NCI-H128 (cell line): ENCODE results near the gene FKBP5.

ENCODE experiments used
- DNase-seq: peaks from one replicate; lab custom pipeline; 2025; ENCODE audit not compliant: unreplicated experiment; lab: John Stamatoyannopoulos, UW

The FKBP5 gene

DNA sequence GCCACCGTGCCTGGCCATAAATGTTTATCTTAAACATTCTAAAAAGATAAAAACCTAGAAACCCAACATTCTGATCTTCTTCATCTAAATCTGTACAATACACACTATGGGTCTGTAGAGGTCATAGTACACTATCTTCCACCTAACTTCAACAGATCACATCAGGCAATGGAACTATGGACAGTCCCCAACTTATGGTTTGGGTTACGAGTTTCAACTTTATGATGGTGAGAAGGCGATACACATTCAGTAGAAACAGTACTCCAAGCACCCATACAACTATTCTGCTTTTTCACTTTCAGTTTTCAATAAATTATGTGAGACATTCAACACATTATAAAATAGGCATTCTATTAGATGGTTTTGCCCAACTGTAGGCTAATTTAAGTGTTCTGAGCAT lies 23.1 kb downstream of the FKBP5 start:
- no peak for DNase-seq

DNA sequence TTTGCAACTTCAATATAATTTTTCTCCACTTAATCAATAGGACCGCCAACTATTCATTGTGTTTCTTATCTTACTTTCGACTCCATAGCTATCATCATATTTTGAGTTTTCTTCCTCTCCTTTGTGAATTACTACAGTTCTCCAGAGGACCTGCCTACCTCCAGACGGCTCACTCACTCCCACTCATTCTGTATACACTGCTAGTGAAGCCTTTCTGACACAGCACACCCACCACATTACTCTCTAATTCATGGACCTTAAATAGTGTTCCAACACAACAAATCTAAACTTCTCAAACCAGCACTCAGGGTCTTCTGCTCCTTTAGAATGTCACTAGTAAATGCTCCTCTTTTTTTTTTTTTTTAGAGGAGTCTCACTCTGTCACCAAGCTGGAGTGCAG lies 23.8 kb downstream of the FKBP5 start:
- DNase-seq: no peak

DNA sequence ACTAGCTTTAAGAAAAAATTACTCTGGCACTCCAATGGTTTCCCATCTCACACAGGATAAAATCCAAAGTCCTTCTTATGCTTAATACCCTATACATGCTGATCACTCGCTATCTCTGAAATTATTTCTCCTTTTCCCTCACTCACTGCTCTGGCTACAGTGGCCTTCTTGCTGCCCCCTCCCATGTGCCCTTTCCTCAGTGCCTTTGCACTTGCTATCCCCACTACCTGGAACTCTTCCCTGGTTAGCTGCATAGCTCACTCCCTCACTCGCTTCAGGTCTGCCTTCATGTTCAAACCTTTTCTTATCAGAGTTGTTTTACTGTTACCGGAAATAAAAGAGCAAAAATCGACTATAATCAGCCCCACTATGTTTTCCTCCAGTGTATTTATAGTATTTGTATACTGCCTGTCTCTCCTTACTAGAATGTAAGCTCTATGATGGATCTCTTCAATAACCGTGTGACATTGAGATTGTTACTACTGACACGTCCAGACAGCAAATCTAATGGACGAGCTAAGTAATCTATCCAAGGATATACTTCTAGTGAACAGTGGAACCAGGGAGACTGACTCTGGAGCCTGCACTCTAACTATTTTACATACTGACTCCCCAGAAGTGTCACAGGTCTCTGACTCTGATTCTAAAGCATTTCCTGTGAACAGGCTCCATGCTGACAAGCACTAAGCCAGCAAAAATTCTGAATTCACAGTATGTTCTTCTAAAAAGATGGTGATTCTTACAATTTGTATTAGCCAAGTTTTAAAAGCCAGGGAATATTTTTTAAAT lies 25.1 kb downstream of the FKBP5 start:
- DNase-seq: no peak

DNA sequence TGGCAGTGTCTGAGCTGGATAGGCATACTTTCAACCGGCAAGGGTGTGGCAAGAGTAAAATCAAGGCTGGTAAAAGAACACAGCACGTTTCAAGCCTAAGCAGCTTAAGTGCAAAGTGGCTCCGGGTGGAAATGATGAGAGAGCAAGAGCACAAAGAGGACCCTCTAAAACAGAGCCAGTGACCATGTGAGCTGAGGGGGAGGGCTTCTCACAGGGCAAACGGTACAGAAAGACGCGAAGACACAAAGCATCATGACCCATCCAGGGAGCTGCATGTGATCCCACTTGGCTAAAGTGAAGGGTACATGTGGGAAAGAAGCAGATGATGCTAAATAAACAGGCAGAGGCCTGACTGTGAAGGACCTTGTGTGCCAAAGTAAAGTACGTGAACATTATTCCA lies 25.7 kb downstream of the FKBP5 start:
- DNase-seq: no peak

DNA sequence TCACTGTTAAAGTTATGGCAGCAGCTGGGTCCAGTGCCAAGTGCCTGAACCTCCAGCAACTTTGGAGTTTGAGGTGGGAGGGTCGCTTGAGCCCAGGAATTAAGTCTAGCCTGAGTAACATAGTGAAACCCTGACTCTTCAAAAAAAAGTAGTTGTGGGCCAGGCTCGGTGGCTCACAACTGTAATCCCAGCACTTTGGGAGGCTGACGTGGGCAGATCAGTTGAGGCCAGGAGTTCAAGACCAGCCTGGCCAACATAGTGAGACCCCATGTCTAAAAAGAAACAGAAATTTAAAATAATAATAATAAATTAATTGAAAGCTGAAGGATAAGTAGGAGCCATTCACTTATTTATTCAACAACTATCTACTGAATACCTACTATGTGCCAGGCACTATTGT lies 33.8 kb downstream of the FKBP5 start:
- no peak for DNase-seq

DNA sequence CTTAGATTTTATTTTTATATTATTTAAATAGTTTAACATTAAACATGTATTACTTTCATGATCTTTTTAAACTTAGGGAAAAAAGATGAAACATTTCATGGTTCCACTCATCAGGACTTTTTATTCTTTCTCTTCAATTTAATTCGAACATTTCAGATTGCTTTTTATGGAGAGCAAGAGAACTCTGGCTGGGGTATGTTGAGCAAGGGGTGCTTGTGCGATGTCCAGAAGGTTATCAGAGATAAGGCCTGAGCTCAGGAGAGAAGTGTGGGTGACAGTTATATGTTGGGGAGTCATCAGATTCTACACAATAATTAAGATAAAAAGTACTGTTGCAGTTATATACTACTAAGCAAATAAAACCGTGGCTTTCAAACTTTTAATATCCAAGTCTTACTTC lies 37.5 kb downstream of the FKBP5 start:
- no peak for DNase-seq

DNA sequence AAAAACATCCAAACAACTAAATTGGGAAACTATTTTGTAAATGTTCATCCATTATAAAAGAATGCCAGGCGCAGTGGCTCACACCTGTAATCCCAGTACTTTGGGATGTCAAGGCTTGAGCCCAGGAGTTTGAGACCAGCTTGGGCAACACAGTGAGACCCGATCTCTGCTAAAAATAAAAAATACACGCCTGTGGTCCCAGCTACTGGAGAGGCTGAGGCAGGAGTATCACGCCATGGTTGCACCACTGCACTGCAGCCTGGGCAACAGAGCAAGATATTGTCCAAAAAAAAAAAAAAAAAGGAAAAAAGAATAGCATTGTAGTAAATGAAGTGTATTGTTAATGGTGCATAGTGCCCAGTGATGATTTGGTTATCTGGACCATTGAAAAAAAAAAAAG lies 38.7 kb downstream of the FKBP5 start:
- no peak for DNase-seq

DNA sequence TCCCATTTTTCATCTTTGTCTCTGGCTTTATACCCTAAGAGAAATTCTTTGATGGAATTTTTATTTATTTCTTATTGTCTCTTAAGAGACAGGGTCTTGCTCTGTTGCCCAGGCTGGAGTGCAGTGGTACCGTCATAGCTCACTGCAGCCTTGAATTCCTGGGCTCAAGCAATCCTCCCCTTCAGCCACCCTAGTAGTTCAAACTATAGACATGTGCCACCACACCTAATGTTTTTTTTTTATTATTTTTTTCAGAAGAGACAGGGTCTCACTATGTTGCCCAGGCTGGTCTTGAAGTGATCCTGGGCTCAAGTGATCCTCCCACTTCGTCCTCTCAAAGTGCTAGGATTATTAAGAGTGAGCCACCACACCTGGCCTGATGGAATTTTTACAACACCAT lies 40.5 kb downstream of the FKBP5 start:
- DNase-seq: no peak

DNA sequence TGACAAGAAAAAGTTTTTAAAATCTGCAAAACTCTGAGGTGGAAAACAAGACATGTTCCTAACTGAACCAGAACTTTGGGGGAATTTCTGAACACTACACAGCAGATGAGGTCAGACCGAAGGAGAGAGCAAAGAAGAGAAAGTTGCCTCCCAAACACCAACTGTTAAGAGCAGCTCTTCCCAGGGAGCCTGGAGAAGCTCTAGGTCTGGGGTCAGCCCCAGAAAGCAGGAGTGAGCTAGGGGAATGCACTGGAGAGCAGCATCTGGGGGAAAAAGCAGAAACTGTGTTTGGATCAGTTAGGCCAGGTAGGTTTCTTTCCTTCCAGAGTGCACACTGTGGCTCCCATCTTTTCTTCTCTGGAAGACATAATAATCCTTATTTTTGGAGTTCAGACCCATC lies 41.3 kb downstream of the FKBP5 start:
- no peak for DNase-seq

DNA sequence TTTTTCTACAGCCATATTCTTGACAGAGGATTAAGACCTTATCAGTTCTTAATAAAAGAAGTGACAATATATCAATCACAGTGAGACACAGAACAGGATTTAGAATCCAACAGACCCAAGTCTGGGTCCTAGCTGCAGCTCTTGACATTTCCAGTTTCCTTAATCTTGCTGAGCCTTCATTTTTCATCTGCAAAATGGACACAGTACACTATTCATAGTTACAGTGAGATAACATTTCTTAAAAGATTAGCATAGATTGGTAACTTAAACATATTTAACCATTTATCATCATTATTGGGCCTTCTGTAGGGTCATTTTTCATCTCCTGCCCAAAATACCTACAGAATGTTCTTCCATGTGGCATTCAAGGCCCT lies 45.6 kb downstream of the FKBP5 start:
- DNase-seq: no peak

DNA sequence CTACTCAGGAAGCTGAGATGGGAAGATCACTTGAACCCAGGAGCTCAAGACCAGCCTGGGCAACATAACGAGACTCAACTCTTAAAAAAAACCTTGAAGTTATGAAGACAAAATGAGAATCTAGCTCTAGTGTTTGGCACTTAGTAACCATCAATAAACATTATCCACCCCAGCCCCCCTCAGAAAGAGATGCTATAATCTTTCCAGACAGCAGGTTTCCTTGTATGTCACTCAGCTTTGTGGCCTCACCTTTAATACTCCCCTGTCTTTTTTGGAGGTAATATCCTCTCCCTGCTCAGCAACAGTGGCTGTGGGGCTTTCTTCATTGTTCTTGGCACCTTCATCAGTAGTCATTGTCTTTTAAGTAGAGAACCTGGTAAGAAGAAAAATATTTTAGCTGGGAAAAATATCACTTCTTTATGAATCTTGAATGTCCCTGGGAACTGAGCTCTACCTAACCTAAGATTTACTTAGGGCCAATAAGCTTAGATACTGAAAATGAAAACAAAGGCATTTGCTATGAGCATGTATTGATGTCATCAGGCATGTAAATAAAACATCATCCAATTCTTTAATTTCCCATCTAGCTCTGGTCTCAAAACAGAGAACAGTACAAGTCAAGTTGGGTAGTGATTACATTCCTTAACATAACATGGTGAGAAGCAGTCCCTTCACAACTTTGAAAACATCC lies 46.1 kb downstream of the FKBP5 start:
- DNase-seq: no peak

DNA sequence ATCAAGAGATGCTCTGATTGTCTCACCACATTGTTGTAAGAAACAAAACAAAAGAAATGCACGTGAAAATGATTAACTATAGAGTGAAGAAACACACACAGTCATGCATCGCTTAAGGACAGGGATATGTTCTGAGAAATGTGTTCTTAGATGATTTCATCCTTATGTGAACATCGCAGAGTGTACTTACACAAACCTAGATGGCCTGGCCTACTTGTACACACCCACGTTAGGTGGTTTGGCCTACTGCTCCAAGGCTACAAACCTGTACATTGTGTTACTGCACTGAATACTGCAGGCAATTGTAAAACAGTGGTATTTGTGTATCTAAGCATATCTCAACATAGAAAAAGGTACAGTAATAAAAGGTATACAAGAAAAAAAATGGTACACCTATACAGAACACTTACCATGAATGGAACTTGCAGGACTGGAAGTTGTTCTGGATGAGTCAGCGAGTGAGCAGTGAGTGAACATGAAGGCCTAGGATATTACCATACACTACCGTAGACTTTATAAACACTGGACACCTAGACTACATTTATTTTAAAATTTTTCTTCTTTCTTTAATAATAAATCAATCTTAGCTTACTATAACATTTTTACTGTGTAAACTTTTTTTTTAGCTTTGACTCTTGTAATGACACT lies 48.6 kb downstream of the FKBP5 start:
- no peak for DNase-seq

DNA sequence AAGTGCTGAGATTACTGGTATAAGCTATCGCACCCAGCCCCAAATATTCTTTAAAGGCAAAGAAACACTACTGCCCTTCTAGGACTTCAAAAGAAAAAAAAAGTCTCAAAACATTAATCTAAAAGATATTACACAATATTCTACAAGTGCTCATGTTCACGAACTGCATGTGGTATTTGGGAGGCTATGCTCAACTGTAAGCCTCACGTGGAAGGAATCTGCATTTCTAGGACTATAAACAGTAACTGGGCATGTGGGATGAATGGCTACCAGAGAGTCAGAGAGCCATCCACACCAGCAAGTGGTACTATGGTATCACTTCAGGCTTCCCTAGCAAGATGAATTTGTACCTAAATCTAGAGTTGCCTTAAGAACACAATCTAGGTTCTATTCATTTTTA lies 50.0 kb downstream of the FKBP5 start:
- no peak for DNase-seq

DNA sequence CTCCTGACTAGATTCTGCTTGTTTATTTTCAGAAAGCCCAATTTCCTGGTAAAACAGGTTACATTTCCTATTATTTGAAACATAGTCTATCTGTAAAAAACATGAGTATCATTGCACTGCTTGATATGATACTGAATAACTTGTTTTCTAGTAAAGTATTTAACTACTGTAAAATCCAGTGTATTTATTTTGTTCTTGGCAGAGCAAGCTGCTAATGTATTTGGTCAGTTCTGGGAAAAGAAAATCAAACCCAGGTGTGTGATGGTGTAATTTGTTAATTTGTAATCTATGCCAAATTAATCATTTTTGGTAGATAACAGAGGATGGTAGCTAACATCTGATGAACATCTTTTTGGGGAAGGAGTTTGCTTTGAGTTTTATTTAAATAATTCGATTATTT lies 50.8 kb downstream of the FKBP5 start:
- DNase-seq: no peak

DNA sequence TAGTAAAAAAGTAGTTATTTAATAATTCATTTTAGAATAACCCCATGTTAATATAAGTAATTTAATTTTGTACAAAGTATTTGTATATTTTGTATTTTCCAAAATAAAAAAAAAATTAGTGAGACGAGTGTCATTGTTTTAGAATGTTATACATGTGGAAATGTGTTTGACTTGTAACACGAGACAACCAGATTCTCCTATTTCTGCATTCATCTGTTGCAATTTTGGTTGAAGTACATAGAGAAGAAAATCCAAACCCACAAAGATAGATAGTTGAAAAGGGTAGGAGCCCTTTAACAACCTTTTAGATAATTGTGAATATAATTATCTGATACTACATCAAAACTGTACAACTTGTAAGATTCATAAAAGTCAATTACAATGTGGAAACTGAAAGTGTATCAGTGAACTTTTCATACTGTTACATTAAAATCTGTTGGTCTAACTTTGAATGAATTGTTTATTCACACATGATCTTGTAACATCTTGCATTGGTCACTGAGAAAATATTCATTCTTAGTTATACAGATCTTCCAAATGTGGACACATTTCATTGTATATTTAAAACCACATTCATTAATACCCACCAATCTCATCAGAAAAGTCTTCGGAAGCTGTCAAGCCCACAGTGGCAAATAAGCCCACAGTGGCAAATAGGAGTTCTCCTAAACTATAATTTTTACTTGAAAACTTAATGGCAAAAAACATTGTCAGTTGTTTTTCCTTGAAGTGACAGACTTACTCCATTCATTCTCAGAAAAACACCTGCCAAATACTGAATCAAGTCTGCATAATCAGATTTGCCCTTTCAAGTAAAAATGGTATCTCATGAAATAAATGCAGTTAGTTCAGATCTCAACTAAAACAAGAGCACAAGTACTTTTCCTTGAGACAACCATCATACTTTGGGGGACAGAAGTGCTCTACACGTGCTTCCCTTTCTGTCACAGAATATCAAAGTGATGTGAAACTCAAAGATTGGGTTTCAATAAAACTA lies 52.8 kb downstream of the FKBP5 start:
- no peak for DNase-seq

DNA sequence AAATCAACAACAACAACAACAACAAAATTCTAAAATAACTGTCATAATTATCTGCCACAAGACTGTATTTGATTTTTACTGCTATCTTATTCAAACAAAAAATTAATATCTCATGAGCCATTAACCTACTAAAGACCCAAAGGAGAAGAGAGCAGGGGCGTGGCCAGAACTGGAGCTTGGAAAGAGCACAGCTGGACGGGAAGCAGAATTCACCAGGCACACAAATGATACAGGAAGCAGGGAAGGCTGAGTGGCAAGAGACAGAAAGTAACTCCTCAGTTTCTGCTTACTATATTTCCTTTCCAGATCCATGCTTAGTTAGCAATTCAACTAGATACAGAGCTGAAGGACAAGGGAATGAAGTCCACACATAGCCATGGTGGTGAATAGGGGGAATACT lies 54.4 kb downstream of the FKBP5 start:
- DNase-seq: no peak

DNA sequence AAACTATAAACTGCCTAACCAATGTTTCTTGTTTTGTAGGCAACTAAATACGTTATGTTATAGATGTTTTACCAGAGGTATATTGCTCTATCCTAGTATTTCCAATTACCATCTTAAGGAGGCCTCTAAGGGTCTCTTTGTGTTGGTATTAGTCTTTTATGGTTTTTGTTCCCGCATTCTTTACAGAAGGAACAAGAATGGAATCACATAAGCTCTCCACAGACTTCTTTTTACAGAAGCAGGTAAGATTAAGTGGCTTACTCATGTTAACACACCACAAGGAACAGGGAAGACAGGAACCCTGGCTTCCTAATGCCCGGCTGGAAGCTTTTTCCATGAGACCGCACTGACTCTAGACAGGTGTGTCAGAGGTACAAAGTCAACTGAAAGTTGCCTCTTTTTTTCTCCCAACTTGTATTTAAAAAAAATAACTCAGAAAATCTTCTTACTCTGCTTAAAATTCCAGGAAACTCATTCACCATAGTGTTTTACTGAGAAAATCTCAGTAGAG lies 55.1 kb downstream of the FKBP5 start:
- no peak for DNase-seq

DNA sequence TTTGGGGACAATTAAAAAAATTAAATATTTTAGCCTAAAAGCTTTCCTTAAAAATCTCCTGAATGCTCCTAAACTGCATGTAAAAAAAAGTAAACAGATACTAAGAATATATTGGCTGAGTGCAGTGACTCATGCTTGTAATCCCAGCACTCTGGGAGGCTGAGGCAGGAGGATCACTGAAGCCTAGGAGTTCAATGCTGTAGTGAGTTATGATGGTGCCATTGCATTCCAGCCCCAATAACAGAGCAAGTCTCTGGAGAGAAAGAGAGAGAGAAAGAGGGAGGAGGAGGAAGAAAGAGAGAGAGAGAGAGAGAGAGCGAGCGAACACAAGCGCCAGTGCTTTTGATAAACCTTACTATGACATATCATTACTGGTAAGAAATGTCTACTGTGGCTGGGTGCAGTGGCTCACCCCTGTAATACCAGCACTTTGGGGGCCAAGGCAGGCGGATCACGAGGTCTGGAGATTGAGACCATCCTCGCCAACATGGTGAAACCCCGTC lies 58.8 kb downstream of the FKBP5 start:
- no peak for DNase-seq

DNA sequence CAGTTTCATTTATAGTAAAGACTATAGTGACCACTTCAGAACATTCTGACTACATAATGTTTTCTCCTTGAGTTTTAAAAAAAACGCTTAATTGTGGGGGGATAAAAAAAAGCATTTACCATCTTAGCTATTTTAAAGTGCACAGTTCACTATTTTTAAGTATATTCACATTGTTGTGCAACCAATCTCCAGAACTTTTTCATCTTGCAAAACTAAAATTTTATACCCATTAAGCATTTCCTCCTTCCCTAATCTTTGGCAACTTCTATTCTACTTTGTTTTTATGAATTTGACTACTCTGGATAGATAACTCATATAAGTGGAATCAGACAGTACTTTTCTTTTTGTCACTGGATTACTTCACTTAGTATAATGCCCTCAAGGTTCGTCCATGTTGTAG lies 62.3 kb downstream of the FKBP5 start:
- no peak for DNase-seq

DNA sequence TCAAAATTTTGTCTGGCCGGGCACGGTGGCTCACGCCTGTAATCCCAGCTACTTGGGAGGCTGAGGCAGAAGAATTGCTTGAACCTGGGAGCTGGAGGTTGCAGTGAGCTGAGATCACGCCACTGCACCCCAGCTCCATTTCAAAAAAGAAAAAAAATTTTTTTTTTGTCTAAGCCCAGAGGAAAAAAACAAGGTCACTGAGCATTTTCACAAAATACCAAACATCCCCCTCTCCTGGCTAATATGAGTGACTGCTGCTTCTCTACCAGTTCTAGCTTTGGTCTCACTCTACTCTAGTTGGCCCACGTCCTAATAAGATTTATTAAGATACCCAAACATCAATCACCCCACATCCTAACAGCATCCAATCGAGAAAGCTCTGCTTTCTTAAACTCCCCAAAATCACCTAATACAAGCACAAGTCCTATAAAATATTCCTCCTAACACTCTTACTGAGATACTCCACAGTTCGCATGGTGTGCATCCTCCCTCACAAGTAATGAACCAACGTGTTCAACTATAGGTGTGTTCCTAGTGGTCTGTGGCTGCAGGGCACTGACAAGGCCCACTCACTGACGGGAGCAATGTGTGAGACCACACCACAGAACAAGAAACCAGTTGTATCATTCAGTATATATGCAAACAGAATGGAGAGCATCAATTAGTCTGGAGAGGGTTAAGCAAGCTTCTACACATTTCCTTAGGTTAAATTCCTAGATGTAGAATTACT lies 64.2 kb downstream of the FKBP5 start:
- no peak for DNase-seq
